GM18909 (cell line): ENCODE results near the gene WNT7A.

Experiments
- ATAC-seq: cut with Tn5 transposase; IDR thresholded peaks from one replicate; pipeline ENCODE4 v1.9.1; 2021; ENCODE audit warnings: mild to moderate bottlenecking; ENCODE audit not compliant: unreplicated experiment, poor library complexity

WNT7A gene

DNA sequence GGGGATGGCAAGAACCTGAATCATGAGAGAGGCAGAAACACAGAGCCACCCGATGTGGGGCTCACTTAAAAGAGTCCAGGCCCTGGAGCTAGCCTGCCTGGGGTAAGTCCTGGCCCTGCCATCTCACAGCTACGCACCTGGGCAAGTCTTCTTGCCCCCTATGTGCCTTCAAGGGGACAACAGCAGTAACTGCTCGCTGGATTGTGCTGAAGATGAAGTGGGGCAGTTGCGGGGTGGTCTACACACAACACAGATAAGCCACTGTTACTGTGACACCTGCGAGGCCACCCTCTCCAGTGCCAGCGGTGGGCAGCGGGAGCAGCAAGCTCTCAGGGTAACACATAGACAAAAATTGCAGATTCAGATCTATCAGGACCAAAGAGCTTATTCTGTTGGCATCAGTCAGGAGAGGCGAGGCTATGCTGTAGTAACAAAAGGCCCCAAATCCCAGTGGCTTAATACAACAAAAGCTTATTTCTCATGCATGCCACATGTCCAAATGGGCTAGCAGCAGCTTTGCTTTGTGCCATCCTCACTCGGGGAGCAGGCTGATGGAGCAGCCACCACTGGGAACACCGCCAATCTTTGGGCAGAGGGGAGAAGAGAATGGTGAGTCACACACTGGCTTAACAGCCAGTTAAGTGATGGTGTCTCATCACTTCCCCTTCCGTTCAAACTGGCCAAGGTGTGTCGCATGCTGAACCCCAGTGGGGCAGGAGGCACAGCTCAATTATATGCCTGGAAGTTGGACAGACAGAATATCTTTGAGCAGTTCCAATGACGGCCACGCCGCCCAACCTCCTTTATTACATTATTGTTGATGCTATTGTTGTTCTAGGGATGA lies 78.3 kb downstream of the WNT7A start:
- ATAC-seq, result no peak

DNA sequence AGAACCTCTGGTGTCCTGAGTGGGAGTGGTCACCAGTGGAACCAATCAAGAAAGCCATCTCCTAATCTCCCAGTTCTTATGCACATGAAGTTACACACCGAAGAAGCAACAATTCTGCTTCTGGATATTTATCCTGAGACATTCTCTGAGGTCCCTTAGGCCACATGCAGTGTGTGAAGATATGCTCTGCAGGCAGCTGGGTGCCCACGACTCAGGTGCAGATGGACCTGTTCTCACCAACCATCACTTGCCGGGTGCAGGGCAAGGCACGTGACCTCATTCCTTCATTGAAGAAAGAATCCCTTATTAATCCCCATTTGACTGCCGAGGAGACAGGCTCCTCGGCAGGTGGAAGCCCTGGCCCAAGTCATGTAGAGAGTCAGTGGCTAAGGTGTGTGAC lies 79.8 kb downstream of the WNT7A start:
- ATAC-seq, result no peak

DNA sequence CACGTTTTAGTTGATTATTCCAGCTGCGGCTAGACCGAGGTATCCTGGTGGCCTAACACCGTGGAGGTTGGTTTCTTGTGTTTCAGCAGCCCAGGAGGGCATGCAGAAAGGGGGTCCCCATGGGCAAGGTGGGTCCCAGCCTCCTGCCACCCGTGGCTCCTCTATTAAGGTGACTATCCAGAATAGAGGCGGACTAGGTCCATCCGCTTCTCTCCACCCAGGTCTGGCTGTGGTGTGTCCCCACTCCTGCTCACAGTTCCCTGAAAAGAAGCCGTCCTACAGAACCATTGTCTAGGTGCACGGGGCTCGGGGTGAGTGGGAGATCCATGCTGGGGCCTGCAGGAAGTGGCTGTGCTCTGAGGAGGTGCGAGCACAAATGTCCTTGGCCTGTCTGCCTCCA lies 81.5 kb downstream of the WNT7A start:
- ATAC-seq, result no peak

DNA sequence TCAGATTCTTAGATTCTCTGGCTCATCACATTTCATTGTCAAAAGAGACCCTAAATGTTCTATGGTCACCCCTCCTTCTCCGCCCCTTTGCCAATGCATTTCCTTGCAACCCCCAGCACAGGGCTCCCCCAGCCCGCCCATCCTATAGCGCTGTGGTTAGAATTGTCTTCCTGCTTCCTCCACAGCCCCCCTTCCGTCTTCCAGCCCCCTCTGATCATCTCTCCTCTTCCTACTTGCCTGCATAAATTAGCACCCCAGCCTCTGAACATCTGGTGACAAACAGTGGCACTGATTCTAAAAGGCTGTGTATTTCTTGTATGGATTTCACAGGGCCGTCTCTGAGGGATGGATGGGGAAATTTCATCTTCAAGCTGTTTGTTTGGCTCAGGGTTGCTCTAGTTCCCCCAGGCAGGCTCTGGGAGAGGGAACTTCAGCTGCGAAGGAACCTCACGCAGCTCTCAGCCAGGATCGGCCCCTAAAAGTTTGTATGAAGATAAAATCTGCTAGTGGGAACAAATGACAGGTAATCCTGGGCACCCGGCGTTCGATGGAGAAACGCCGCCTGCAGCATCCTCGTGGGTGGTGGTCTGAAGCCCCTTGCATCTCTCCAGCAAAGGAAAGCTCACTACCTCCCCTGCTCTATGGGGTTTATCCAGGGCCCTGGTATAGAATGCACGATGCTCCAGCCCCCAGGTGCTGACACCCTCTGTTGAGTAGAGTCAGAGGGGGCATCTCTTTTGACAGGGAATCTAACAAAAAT lies 83.0 kb downstream of the WNT7A start:
- no peak for ATAC-seq

DNA sequence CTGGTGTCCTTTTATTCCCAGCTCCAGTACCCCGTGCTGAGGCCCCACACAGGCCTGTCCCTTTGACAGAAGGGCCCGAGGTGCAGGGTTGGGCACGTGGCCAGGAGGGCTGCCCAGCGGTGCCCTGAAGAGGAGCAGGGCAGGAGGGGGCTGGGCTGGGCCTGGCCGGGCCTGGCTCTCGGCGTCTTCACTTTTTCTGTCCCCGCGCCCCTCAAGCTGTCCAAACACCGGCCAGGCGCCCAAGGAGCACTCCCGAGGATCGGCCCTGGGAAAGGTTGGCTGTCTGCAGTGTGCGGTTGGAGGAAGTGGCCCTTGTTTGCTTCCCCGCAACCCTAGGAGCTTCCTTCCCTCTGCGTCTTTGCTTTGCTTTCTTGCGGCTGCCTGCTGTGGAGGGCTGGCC lies 84.1 kb downstream of the WNT7A start:
- ATAC-seq, result no peak

DNA sequence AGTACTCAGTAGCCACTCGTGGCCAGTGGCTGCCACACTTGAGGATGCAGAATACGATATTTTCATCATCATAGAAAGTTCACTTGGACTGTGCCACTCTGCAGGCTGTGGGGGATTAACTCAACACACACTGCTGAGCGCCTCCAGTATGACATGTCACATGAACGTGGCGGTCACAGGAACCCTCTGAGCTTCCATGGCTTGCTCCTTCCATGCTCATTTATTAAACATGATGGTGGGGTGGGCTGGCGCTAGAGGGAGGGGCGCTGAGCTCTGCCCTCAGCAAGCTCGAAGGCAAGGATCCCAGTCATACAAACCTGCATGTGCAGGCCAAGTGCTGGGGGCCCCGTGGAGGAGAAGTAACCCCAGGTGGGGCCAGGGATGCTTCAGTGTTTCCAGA lies 85.5 kb downstream of the WNT7A start:
- ATAC-seq, result no peak

DNA sequence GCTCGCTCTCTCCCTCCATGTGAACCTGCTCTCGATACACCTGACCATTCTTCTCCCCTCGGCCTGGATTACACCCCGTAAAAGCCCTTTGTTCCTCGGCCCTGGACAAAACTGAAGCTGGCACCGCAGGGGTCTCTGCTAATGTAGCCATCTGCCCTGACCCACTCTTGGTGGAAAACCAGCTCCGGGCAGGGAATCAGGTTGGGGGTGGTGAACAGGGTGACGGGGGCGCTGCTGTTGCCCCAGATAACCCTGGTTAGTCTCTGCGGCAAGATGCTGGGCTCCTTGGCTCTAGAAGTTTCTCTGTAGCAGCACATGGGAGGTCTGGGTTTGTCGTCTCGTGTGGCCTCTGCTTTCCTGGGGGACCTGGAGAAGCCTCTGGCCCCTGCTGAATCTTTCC lies 86.4 kb downstream of the WNT7A start:
- no peak for ATAC-seq

DNA sequence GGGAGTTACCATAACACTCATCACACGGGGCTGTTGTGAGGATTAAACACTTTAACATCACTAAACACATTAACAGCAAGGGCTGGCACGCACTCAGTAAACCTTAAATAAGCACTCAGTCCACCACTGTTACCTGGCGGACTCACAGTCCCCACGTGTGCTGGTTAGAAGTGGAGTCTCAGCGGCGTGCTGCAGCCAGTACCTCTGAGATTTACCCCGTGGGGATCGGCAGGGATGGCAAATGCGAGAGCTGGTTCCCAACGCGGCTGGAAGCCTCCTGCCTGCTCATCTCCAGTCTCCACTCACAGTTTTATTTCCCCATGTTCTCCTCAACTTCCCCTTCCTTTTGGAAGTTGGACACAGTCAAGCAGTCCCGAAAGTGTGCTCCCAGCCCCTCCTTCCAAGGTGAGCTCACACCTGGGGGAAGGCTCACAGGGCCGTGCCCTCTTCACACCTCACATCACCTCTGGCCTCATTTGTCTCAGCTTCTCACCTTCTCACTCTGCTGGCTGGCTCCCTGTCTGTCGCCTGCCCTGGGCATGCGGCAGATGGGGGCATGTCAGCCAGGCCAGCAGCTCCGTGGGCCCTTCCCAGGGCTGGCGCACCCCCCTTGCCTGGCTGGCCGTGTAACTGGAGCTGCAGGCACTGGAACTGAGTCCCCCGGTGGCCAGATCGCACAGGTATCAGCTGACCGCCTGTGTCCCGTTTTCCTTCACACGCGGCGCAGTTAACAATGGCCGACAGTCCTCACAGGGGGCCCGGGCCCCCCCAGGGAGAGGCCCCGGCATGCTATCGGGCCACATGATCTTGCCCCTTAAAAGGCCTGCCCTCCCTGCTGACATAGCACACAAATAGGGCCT lies 87.1 kb downstream of the WNT7A start:
- no peak for ATAC-seq

DNA sequence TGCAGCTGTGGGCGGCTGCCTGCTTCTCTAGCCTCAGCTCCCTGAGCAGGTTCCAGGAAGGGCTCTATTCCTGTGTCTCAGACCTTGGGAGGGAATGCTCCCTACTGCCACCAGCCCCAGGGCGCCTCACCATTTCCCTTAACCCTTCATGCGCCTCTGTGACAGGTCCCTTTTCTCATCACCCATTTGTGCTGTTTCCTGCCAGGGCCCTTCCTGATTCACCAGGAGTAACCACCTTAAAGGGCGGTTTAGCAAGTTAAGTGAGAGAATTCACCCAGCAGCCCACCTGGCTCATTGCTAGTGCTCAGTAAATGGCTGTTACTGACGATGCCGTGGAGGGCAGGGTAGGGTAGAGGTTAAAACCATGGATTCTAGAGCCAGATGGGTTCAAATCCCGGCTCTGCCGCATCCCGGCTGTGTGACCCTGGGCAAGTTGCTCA lies 87.8 kb downstream of the WNT7A start:
- no peak for ATAC-seq

DNA sequence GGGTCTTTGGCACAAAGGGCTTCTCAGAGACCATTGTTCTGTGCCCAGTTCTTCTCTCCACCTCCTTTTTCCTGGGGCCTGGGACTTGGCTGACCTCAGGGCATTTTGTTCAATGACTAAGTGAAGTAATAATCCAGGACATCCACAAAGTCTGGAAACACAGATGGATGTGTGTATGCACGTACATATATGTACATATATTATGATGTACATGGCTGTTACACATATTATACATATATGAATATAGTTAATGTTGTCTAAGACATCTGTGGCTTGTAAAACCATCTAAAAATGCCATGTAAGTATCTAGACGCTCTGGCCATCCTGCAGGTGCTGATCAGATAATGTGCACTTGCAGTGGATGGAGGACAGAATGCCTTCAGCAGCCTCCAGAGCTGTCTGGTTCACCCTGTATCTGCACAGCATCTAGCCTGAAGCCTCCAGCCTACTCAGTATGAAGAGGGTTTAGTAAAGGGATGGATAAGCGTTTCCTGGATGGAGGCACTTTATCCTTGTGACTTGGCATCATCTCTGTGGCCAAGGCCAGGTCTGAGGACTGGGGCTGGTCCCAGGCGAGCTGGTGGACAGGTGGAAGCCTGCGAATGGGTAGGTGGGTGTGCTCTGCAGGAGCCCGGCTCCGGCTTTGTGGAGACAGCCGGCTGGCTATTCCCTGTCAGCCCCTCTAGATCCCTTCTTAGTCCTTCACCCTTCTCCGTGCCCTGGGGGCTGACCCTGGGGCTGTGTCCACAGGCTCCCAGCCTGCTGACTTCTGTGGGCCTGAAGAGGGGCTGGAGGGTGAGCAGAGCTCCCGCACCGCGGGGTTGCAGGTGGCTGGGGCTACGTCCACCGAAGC lies 88.4 kb downstream of the WNT7A start:
- no peak for ATAC-seq

DNA sequence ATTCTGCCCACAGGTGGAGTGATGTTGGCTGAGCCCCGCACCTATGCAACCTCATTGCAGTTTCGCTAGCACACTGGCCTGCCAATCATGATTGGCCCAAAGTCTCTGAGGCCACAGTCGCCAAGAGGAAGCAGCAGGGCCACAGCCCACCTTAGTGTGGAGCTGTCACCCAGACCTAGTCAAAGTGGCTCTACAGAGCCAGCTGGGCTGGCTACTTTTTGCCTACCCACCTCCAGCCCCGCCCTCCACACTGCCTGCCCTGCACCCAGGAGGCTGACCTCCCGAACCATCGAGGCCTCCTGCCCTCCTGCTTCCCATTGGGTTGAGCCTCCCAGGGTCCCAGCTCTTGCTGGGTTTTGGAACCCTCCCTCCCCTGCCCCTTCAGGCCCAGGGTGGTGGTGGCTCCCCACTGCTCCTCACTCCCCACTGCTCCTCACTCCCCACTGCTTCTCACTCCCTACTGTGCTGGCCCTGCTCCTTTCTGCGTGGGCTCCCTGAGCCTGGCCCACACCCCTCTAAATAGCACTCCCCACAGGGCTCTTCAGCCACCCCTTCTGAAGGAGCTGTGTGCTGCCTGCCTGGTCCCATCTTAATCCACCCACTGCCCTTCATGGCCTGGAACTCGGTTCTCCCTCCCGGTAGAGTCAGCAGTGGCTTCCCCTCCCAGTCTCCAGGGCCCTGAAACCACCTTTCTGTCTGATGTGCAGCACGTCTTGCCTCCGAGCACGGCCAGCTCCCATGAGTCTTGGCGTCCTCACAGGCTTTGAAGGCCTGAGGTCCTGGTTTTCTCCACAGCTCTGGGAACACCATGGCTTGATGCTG lies 89.3 kb downstream of the WNT7A start:
- ATAC-seq, result no peak

DNA sequence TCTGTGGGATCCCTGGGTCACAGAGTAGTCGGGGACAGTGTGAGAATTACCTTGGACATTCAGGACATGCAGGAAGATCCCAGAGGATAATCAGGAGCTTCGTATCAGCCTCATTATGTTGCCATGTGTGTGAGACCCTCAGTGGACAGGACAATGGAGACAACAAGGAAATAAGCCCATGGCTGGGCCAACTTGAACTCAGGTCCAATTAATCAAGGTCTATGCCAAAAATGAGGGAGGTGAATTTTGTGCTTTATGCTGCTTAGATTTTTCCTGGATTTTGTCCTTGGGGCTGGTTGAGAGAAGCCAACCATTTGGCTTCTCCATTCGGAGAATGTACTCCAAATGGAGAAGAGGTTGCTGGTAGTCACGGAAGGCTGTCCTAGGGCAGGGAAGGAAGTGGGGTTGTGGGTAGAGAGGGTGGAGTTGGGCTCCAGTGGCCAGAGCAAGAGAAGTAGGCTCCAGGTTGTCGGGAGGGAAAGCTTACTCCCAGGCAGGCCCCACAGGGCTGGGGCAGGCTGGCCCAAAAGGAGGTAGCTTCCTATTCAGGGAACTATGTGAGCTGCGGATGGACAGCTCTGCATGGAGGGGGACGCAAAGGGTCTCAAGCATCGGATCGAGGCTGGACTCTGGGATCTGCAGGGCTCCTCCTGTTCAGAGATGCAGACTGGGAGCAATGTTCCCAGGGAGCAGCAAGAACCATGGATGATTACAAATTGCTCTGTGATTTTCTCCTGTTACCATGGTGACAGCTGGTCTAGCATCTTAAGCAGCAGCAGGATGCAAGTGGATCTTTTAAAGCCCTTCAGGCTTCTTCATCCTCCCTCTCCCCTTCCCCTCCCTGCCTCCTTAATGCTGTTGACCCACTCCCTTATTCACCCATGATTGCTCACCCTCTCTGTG lies 91.1 kb downstream of the WNT7A start:
- no peak for ATAC-seq

DNA sequence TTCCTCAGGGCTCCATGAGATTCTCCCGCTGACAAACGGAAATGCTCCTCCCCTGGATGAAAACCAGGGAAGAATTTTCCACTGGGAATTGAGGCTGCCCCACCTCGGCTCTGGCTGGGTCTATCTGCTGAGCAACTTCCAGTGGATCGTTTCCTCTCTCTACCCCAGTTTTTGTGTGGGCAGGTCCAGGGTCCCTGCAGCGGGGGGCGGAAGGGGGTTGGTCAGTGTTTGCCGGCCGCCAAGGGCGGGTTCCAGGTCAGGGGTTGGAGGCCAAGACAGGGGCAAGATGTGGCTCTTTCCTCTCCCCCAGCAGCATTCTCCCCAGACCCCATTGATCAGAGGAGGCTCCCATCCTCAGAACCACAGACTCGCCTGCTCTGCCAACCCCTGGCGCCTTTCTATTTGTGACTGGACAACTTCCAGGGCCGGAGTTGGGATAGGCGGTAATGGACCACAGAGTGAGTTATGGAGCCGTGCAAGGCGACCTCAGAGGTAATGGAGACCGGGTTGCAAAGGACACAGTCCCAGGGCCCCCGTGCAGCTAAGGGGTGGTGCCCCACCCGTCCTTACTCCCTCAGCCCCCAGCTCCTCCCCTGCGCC lies 92.2 kb downstream of the WNT7A start:
- no peak for ATAC-seq

DNA sequence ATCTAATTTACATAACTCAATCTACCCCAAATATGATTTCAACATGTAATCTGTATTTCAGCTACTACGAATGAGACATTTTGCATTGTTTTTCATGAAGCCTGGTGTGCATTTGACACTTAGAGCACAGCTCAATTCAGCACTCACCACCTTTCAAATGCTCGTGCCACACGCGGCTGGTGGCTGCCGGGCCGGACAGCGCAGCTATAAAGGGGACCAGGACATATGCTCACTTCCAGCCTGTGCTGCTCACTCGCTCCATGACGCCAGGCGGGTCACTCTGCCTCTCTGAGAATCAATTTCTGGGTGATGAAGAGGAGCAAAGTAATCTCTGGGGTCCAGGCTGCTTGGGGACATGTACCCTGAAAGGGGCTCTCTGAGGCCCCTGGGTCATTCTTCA lies 93.1 kb downstream of the WNT7A start:
- no peak for ATAC-seq

DNA sequence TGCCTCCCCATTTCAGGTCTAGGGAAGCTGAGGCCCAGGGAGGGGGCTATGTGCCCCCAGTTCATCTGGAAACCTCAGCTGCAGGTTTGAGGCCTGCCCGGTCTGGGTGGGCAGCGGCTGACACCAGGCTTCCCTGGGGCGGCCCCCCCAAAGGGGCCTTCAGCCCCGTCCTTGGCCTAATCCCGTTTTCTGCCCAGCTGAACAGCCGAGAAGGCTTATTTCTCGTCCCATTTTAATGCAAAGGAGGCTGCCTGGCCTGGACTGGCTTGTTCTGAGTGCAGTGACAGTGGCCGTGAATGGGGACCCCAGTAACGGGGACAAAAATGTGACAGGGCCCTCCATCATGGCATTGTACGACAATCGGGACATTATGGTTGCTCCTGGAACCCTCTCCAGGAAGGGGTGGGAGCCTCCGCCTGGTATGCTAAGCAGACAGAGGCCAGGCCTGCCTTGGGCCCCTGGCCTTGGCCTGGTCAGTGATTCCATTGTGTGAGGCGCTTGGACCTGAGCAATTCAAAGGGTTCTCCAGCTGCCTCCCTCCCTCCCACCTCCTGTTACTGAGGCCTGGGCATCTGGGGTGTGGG lies 93.9 kb downstream of the WNT7A start:
- ATAC-seq, result no peak

DNA sequence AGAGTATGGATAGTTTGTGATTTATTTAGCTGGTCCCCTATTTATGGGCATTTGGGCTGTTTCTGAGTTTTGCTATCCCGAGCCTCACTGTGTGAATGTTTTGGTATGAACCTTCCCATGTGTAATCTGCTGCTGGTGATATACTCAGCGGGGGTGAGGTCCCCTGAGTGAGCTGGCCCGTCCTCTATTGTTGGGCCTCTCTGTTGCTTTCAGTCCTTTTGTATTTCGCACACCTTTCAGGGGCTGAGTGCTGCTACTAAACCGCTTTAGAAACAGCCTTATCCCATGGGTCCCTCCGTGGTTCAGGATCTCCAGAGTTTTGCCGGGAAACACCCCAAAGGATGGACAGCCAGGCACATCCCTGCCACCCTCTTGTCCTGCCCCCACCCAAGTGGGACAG lies 94.5 kb downstream of the WNT7A start:
- no peak for ATAC-seq

DNA sequence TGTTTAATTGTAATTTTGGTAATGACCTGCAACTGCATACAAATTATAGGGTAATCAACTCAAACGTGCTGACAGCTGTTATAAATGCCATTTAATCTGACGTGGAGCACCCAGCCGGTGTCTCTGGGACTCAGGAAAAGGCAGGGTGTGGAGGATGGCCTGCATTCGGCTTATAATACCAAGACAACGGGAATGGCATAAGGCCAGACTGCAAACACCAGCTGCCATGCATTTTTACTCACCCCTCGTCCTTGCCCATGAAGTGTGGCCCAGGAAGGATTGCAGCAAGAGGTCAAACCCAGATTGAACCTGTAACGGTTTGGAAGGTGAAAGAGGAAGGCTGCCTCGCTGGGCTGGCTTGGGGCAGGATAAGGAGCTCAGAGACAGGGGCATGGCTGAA lies 96.4 kb downstream of the WNT7A start:
- no peak for ATAC-seq
